K562 (cell line): ENCODE results near the gene CPED1. TPM values are rescaled to one million over a fixed set of nuclear protein-coding genes. Genes with fewer than 3 reads are reported as not detected.

ENCODE experiments used
- ATAC-seq: fragments of 200-7000 bp; cut with Tn5 transposase; 3 replicates; pipeline ENCODE4 v1.9.1; 2020; ENCODE audit warnings: moderate library complexity
- BruUV-seq: library from RNA; stranded (reverse); fragments of 400-500 nt; replicated peaks from 2 replicates; lab custom pipeline; 2021; lab: Mats Ljungman, UMichigan
- CTCF ChIA-PET: fragments of 300-600 bp; formaldehyde crosslinking; extraction: SDS; loops from one replicate; lab custom pipeline; 2021; ENCODE audit warnings: low intra/inter-chr PET ratio; lab: Yijun Ruan, JAX
- POLR2A ChIA-PET: fragments of 300-600, 350-650 bp; sonication (Branson Sonifier 250); formaldehyde crosslinking; extraction: SDS; loops from one replicate; lab custom pipeline; 2021; ENCODE audit warnings: antibody characterized with exemption, inconsistent platforms; lab: Yijun Ruan, JAX
- DNase-seq, 4 experiments: peaks; one replicate each; pipeline versions ENCODE4 v3.0.0 to v3.0.0-alpha.2; 2011 to 2018; ENCODE audit warnings: low spot score in 3 of 4, mixed read lengths in 3 of 4; ENCODE audit errors: extremely low read depth in 1 of 4
- FAIRE-seq: peaks from 2 replicates; lab custom pipeline; 2011; peaks lifted over from hg19 to GRCh38; lab: Jason Lieb, UNC
- H2AFZ ChIP-seq: 2 replicates; pipeline ENCODE4 v1.6.0; 2011; ENCODE audit warnings: low read depth, low read length, control low read depth, inconsistent platforms
- H3K27ac ChIP-seq: fragments of 200-600 bp; 3 replicates; pipeline ENCODE4 v1.8.0; 2011; ENCODE audit warnings: low read depth, mild to moderate bottlenecking, control low read depth, inconsistent platforms, low read length, moderate library complexity, mixed read lengths; ENCODE audit errors: extremely low read depth
- H3K27me3 ChIP-seq, 2 experiments: fragments of 300-600 bp in 1 of 2; 2 replicates in 1 of 2; 3 replicates in 1 of 2; pipeline versions ENCODE4 v1.6.0 to v1.8.0; 2011; ENCODE audit warnings: inconsistent platforms in 2 of 2, low read length in 2 of 2, mild to moderate bottlenecking in 1 of 2, mixed read lengths in 1 of 2, moderate library complexity in 1 of 2; ENCODE audit not compliant: control insufficient read depth in 2 of 2, insufficient read depth in 2 of 2
- H3K36me3 ChIP-seq: fragments of 300-600 bp; 3 replicates; pipeline ENCODE4 v1.8.0; 2011; ENCODE audit warnings: mild to moderate bottlenecking, low read length, inconsistent platforms; ENCODE audit not compliant: control insufficient read depth, insufficient read depth
- H3K4me1 ChIP-seq, 2 experiments: fragments of 200-600 bp in 1 of 2; replicated peaks in 1 of 2; 2 replicates in 1 of 2; 3 replicates in 1 of 2; pipeline versions ENCODE4 v1.5.1 to v1.8.0; 2011; ENCODE audit warnings: inconsistent platforms in 2 of 2, low read length in 2 of 2, mild to moderate bottlenecking in 1 of 2, mixed read lengths in 1 of 2, moderate library complexity in 1 of 2; ENCODE audit not compliant: control insufficient read depth in 2 of 2, insufficient read depth in 2 of 2
- H3K4me2 ChIP-seq: 2 replicates; pipeline ENCODE4 v1.6.1; 2011; ENCODE audit warnings: low read length, control low read depth, inconsistent platforms, mixed read lengths; ENCODE audit not compliant: insufficient read depth
- H3K4me3 ChIP-seq: fragments of 200-600 bp; sonication (generic), shearing (Covaris generic); 2 replicates; pipeline ENCODE4 v1.5.1; 2016; ENCODE audit warnings: control low read depth, inconsistent platforms
- H3K79me2 ChIP-seq: fragments of 200-600 bp; 3 replicates; pipeline ENCODE4 v1.8.0; 2011; ENCODE audit warnings: low read length, inconsistent platforms; ENCODE audit not compliant: control insufficient read depth, insufficient read depth
- H3K9ac ChIP-seq, 2 experiments: 2 replicates each; pipeline versions ENCODE4 v1.6.0 to v1.6.1; 2011; ENCODE audit warnings: low read depth in 2 of 2, low read length in 2 of 2, control low read depth in 1 of 2, inconsistent platforms in 1 of 2, mild to moderate bottlenecking in 1 of 2, mixed read lengths in 1 of 2; ENCODE audit not compliant: insufficient read depth in 1 of 2
- H3K9me1 ChIP-seq: one replicate; pipeline ENCODE4 v1.6.0; 2011; ENCODE audit warnings: inconsistent platforms, mild to moderate bottlenecking, low read length, moderate library complexity; ENCODE audit not compliant: control insufficient read depth, insufficient read depth
- H3K9me3 ChIP-seq: replicated peaks from 2 replicates; pipeline ENCODE4 v1.5.1; 2011; ENCODE audit warnings: low read depth, low read length, inconsistent platforms; ENCODE audit not compliant: control insufficient read depth, insufficient read depth
- H4K20me1 ChIP-seq: replicated peaks from 2 replicates; pipeline ENCODE4 v1.6.1; 2011; ENCODE audit warnings: low read length, inconsistent platforms, mixed read lengths; ENCODE audit not compliant: control insufficient read depth, insufficient read depth
- CCAR2 ChIP-seq: fragments of 200-400 bp; formaldehyde crosslinking; IDR thresholded peaks from 2 replicates; pipeline ENCODE4 v1.6.1; 2017; ENCODE audit warnings: mild to moderate bottlenecking, low read depth, low read length
- POLR2AphosphoS2 ChIP-seq: IDR thresholded peaks from 2 replicates; pipeline ENCODE4 v1.6.1; 2012; ENCODE audit warnings: low read length, improper control_type of control experiment
- POLR2G ChIP-seq: fragments of 200-400 bp; formaldehyde crosslinking; IDR thresholded peaks from 2 replicates; pipeline ENCODE4 v1.6.1; 2017; ENCODE audit warnings: low read depth, mild to moderate bottlenecking, antibody characterized with exemption, low read length, moderate library complexity
- POLR2H ChIP-seq: IDR thresholded peaks from 2 replicates; pipeline ENCODE4 v1.6.1; 2016; ENCODE audit warnings: missing genetic modification characterization, low read depth, mild to moderate bottlenecking, control low read depth, missing compliant biosample characterization, moderate library complexity
- RBM22 ChIP-seq: fragments of 200-400 bp; formaldehyde crosslinking; IDR thresholded peaks from 2 replicates; pipeline ENCODE4 v1.6.1; 2018; ENCODE audit warnings: low read length, low read depth; ENCODE audit not compliant: poor library complexity, severe bottlenecking
- RERE ChIP-seq: sonication (generic); formaldehyde crosslinking; IDR thresholded peaks from 2 replicates; pipeline ENCODE4 v1.8.0; 2023; ENCODE audit warnings: missing genetic modification reagents, mild to moderate bottlenecking, borderline replicate concordance
- RHOXF2B ChIP-seq: fragments of 250-450 bp; sonication (Bioruptor Pico); conservative IDR thresholded peaks from 2 replicates; pipeline ENCODE4 v1.5.1; 2021
- SOX6 ChIP-seq: fragments of 450-650 bp; IDR thresholded peaks from 2 replicates; pipeline ENCODE4 v1.6.1; 2014; ENCODE audit warnings: mild to moderate bottlenecking
- TRIM25 ChIP-seq: fragments of 450-650 bp; IDR thresholded peaks from 2 replicates; pipeline ENCODE4 v1.7.0; 2016; ENCODE audit warnings: borderline replicate concordance
- ZNF239 ChIP-seq: fragments of 250-450 bp; sonication (Bioruptor Pico); IDR thresholded peaks from 2 replicates; pipeline ENCODE4 v1.4.0; 2020; ENCODE audit warnings: mild to moderate bottlenecking
- WGBS: fragments of 100-300 bp; shearing (Covaris generic); methylation state at CpG from one replicate; pipeline ENCODE4 v1.1.6; 2016; ENCODE audit warnings: low coverage, mixed read lengths; ENCODE audit not compliant: insufficient coverage; ENCODE audit errors: missing lambda C conversion rate; 5-methylcytosine and 5-hydroxymethylcytosine counted together
- in situ Hi-C: fragments of 300-500 bp; cut with MboI; formaldehyde crosslinking; loops from 4 replicates; pipeline ENCODE4 v1.15.0; 2018; ENCODE audit warnings: inconsistent platforms, mixed read lengths
- intact Hi-C: fragments of 100-400 bp; cut with micrococcal nuclease; formaldehyde crosslinking; loops from 2 replicates; pipeline ENCODE4 v1.14.2; 2022
- polyA plus RNA-seq, 8 experiments: library from polyadenylated mRNA; depleted of rRNA in 4 of 8; stranded (reverse) in 5 of 8; unstranded in 3 of 8; fragments of >200 nt; fragmentation: Nextera tagmentation in 2 of 8; fragmentation: Illumina TruSeq in 1 of 8; extraction: Ambion mirVana in 2 of 8; extraction: Trizol in 1 of 8; gene quantifications; 2 replicates each; pipeline versions ENCODE4 v1.2.1 to v1.2.3, GENCODE V29; 2011 to 2014; ENCODE audit warnings: inconsistent platforms in 1 of 8, missing spikeins in 1 of 8
- total RNA-seq, 7 experiments: library from RNA; depleted of rRNA in 6 of 7; stranded (reverse); fragments of >200 nt in 6 of 7; fragmentation: Illumina TruSeq in 2 of 7; extraction: Trizol in 2 of 7; gene quantifications; 2 replicates each; pipeline versions ENCODE4 v1.2.1 to v1.2.3, GENCODE V29; 2011 to 2021; ENCODE audit warnings: low replicate concordance in 1 of 7

CPED1 gene
- total and polyA plus RNA-seq, 9 of the 15 experiments (the other 6 are each of a cell fraction or from before 2014, with no cell fraction given) = 195 to 393 (median 290) TPM

- Histone ChIP-seq H3K9me3 (peaks cover 13% of the 10 kb centered on the region; the same call in 1 of the 2 replicates), H3K27ac (no peak overlapping the region), H3K4me2 (no peak overlapping the region), H3K36me3 (peaks cover 79% of the 10 kb centered on the region), H3K9me1 (no peaks in the 10 kb centered on the region), H4K20me1 (no peaks in the 10 kb centered on the region), H3K4me3 (no peak overlapping the region), H3K9ac (no peak overlapping the region), H3K4me1 (no peaks in the 10 kb centered on the region), H3K79me2 (peaks cover 34% of the 10 kb centered on the region; the same call in 2 of the 3 replicates), H2AFZ (no peak overlapping the region)
- in situ Hi-C loops (no loop called here), intact Hi-C loops (no loop called here)
- no peak for FAIRE-seq
- DNase-seq = peak in 1 of 4 experiments; percentile 1
- 87% methylated on average over 5 of the region's 5 CpGs for WGBS
- ATAC-seq = no peak; the same call in 2 of the 3 replicates
- CTCF ChIA-PET = no interaction called here
- POLR2A ChIA-PET = interaction anchor here (0.6 to 4.3 kb wide), 4 partner anchors 8 to 1316 kb away, joined by 3 to 19 read pairs (median 8); no protein-coding TSS in a partner anchor
- no TSS peak for BruUV-seq
- TF ChIP-seq SOX6 (no peak), TRIM25 (no peak), RHOXF2B (no peak), RERE (no peak), CCAR2 (no peak), POLR2H (tag) (peak; percentile 11; the same call in 1 of the 2 replicates), RBM22 (peak; percentile 31), ZNF239 (CRISPR knock-in tag) (no peak), POLR2G (0 out of 2 replicates have a peak, but pooled peaks have one; percentile 12), POLR2AphosphoS2 (0 out of 2 replicates have a peak, but pooled peaks have one; percentile 48)
- TF ChIP-seq, all 486 proteins: peak for 4
- H3K27me3 ChIP-seq = no peaks in the 10 kb centered on the region
Measured at GRCh38 chr7:121061677-121062582, 73.4 kb downstream of the CPED1 start.
